AG04450 (cell line): ENCODE measurements around the gene NCOA7. TPM values are rescaled to one million over a fixed set of nuclear protein-coding genes. Genes with fewer than 3 reads are reported as not detected.

ENCODE experiments used
- CTCF ChIA-PET: fragments of 300-600, 350-600 bp; formaldehyde crosslinking; extraction: SDS; loops from one replicate; lab custom pipeline; 2022; ENCODE audit warnings: antibody characterized with exemption, inconsistent platforms; lab: Charles Lee
- POLR2A ChIA-PET: fragments of 350-600 bp; formaldehyde crosslinking; extraction: SDS; loops from one replicate; lab custom pipeline; 2021; ENCODE audit warnings: antibody characterized with exemption, inconsistent platforms; lab: Yijun Ruan, JAX
- DNase-seq: peaks from one replicate; pipeline ENCODE4 v3.0.0-alpha.2; 2011; ENCODE audit warnings: low read depth, low spot score
- H3K27ac ChIP-seq: one replicate; pipeline ENCODE4 v1.5.1; 2012; ENCODE audit warnings: low read depth, low read length, control low read depth
- H3K27me3 ChIP-seq: one replicate; pipeline ENCODE4 v1.6.0; 2012; ENCODE audit warnings: low read length; ENCODE audit not compliant: control insufficient read depth, insufficient read depth
- H3K4me3 ChIP-seq: 2 replicates; pipeline ENCODE4 v1.5.1; 2011; ENCODE audit warnings: mild to moderate bottlenecking, low read depth, low read length, control low read depth
- H3K9me3 ChIP-seq: 2 replicates; pipeline ENCODE4 v1.5.1; 2012; ENCODE audit warnings: low read length; ENCODE audit not compliant: control insufficient read depth, insufficient read depth
- polyA plus RNA-seq: library from polyadenylated mRNA; depleted of rRNA; stranded (reverse); fragments of >200 nt; gene quantifications from 2 replicates; pipeline ENCODE4 v1.2.3, GENCODE V29; 2011
- TF ChIP-seq, protein P1 (sequence below): IDR thresholded peaks from 2 replicates; pipeline ENCODE4 v1.5.1; 2011; ENCODE audit warnings: low read depth, low read length, control low read depth, inconsistent platforms

NCOA7 gene
- polyA plus RNA-seq, 1 experiment: 21.5 TPM

- H3K27ac ChIP-seq: no peak overlapping the region
- no peaks in the 10 kb centered on the region for H3K27me3 ChIP-seq
- TF ChIP-seq, protein P1, sequence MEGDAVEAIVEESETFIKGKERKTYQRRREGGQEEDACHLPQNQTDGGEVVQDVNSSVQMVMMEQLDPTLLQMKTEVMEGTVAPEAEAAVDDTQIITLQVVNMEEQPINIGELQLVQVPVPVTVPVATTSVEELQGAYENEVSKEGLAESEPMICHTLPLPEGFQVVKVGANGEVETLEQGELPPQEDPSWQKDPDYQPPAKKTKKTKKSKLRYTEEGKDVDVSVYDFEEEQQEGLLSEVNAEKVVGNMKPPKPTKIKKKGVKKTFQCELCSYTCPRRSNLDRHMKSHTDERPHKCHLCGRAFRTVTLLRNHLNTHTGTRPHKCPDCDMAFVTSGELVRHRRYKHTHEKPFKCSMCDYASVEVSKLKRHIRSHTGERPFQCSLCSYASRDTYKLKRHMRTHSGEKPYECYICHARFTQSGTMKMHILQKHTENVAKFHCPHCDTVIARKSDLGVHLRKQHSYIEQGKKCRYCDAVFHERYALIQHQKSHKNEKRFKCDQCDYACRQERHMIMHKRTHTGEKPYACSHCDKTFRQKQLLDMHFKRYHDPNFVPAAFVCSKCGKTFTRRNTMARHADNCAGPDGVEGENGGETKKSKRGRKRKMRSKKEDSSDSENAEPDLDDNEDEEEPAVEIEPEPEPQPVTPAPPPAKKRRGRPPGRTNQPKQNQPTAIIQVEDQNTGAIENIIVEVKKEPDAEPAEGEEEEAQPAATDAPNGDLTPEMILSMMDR: no peak
- DNase-seq: no peak
- POLR2A ChIA-PET: no interaction called here
- no peaks in the 10 kb centered on the region for H3K9me3 ChIP-seq
- CTCF ChIA-PET: no interaction called here
- no peak overlapping the region for H3K4me3 ChIP-seq
Observed at GRCh38 chr6:125865015-125865414, 74.3 kb downstream of the NCOA7 start.

- no peak for DNase-seq
- CTCF ChIA-PET: interaction anchor here (0.6 kb wide), 1 partner anchor 127 kb away, joined by 5 read pairs; no protein-coding TSS in a partner anchor
- no peak overlapping the region for H3K4me3 ChIP-seq
- TF ChIP-seq, protein P1: no peak
- POLR2A ChIA-PET: no interaction called here
- H3K9me3 ChIP-seq: no peaks in the 10 kb centered on the region
- no peaks in the 10 kb centered on the region for H3K27me3 ChIP-seq
- no peak overlapping the region for H3K27ac ChIP-seq
Observed at GRCh38 chr6:125866433-125866832, 75.7 kb downstream of the NCOA7 start.

DNA sequence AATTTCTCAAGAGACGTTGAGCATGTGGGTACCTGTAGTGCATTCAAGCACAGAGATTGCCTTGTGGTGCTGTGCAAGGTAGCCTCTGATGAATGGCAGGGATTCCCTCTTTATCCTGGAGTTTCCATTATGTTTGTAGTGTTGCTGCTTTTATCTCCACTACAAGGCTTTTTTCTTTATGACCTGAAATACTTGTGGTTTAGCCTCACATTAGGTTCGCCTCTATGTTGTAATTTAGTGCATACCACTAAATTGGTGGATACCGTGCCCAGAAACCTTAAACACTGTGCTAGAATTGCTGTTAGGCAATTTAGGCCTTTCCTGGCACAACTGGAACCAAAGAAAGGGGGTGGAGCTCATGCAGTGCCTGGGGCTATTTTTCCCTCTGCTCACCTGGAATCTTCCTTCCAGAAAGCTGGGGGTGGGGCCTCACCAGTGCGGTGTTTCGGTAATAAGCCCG, 76.8 kb downstream of the NCOA7 start:
- TF ChIP-seq, protein P1: no peak
- ChIA-PET CTCF (interaction anchor here (1.7 to 2.5 kb wide), 4 partner anchors 8 to 107 kb away, joined by 6 to 20 read pairs (median 14); partner anchors contain the start of gene HINT3), POLR2A (interaction anchor here (1.0 kb wide), 1 partner anchor 77 kb away, joined by 4 read pairs; the partner anchor contains the start of gene NCOA7)
- no peaks in the 10 kb centered on the region for H3K27me3 ChIP-seq
- H3K27ac ChIP-seq: no peak overlapping the region
- DNase-seq: peak; percentile 33
- H3K4me3 ChIP-seq: no peak overlapping the region
- H3K9me3 ChIP-seq: no peaks in the 10 kb centered on the region

DNA sequence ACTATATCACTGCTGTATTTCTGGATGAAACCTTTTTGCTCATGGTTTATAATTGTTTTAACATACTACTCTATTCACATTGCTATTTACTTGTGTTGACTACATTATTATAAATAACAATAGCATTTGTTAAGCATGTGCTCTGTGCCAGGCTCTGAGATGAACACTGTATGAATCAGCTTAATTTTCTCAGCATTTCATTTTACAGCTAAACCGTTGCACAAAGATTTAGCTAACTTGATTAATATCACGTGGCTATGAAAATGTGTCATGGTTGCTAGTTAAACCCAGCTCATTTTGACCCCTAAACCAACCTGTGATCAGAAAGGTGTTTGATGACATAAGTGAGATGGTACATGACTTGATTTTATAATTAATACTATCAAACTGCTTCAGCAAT, 77.5 kb downstream of the NCOA7 start:
- Histone ChIP-seq H3K27ac (no peak overlapping the region), H3K4me3 (no peak overlapping the region), H3K27me3 (no peaks in the 10 kb centered on the region), H3K9me3 (no peaks in the 10 kb centered on the region)
- DNase-seq: no peak
- POLR2A ChIA-PET: interaction anchor here (1.0 kb wide), 1 partner anchor 78 kb away, joined by 4 read pairs; the partner anchor contains the start of gene NCOA7
- TF ChIP-seq, protein P1: no peak
- CTCF ChIA-PET: interaction anchor here (1.7 to 2.5 kb wide), 4 partner anchors 9 to 107 kb away, joined by 6 to 20 read pairs (median 14); partner anchors contain the start of gene HINT3

DNA sequence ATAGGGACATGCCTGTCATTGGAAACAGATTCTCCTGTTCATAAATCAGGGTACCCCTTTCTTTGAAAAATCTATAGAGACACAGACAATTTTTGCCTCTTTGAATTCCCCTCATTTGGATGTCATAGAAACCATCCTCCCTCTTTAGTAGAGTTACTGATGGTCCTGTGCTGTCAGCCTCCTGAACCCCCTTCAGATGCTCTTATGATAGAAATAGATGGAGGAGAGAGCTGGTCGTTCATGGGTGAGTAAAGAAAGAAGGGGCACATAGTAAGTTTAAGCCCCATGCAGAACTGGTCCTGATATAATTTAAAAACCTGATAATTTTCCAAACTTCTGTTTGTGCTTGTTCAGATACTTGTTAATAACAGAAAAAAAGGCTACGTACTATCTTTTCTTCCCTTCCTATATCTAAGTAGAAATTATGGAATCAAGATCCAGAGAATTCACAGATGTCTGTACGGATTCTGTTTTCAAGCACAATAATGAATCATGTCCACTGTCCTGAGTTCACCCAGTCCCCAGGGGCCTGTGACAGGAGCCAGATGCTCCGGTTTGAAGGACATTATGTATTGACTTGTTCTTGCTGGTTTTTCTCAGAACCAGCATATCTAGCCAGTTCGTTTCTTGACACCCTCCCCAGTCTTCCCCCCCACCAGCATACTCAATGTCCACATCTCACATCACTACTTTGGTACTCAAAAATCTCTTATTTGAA, 78.1 kb downstream of the NCOA7 start:
- CTCF ChIA-PET: interaction anchor here (1.3 to 2.5 kb wide), 5 partner anchors 10 to 106 kb away, joined by 5 to 20 read pairs (median 10); partner anchors contain the start of gene HINT3
- Histone ChIP-seq H3K27ac (no peak overlapping the region), H3K9me3 (no peaks in the 10 kb centered on the region)

More for the DNA sequence above, 78.1 kb downstream of the NCOA7 start:
- POLR2A ChIA-PET: interaction anchor here (1.0 kb wide), 1 partner anchor 78 kb away, joined by 4 read pairs; the partner anchor contains the start of gene NCOA7
- Histone ChIP-seq H3K4me3 (no peak overlapping the region), H3K27me3 (no peaks in the 10 kb centered on the region)
- TF ChIP-seq, protein P1: no peak
- no peak for DNase-seq
